Measurements from ENCODE around the gene EHBP1.
"Not testable (repeated sequence)": the region's sequence is repeated elsewhere in the genome, so short reads cannot be mapped to it uniquely, and the experiment has no call there.

Gene EHBP1

GRCh38 chr2:62736899-62737559 is 31.5 kb downstream of the EHBP1 start:
- no peak for DNase-seq (ENCODE audit: low spot score)

- DNase-seq (ENCODE audit: low spot score): no peak
Measured at GRCh38 chr2:62738981-62739936, 33.7 kb downstream of the EHBP1 start.

GRCh38 chr2:62740221-62740620 is 34.7 kb downstream of the EHBP1 start:
- DNase-seq (ENCODE audit: low spot score): no peak

DNA sequence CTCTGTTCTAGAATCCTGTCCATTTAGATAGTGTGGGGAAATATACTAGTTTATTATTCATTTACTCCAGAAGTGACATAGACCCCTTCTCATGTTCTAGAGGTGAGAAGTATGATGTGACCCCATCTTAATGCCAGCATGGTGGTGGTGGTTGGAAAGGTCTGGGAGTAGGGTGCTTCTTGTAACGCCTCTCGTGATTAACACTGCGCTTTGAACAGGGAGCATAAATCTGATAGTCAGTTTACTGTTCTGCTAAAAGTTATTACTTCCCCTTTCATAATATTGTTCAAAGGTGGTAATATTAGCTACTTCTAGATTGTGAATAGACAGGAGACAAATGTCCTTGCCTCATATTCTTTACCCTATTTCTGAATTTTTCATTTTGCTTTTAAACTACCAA is 35.6 kb downstream of the EHBP1 start:
- DNase-seq (ENCODE audit: low spot score): no peak

DNA sequence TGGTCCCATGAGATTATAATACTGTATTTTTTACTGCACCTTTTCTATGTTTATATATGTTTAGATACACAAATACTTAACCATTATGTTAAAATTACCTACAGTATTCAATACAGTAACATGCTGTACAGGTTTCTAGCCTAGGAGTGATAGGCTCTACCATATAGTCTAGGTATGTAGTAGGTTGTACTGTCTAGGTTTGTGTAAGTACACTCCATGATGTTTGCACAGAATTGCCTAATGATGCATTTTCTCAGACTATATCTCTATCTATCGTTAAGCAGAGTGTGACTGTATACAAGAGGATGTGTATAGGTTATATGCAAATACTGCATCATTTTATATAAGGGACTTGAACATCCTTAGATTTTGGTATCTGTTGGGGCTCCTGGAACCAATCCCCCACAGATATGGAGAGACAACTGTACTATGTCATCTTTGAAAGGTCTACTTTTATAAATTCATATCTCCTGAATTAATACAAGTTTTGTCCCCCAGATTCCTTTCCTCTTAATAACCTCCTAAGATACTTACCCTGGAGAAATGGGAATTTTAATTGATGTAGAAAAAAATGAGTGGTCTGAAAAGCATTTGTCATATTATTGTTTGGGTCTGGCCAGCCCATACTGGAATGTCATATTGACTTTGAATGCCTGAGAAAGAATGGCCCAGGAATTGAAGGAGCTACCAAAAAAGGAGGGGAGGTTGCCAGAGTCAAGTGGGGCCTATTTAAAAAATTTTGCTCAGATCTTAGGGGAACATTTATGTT is 36.6 kb downstream of the EHBP1 start:
- DNase-seq (ENCODE audit: low spot score): no peak

DNA sequence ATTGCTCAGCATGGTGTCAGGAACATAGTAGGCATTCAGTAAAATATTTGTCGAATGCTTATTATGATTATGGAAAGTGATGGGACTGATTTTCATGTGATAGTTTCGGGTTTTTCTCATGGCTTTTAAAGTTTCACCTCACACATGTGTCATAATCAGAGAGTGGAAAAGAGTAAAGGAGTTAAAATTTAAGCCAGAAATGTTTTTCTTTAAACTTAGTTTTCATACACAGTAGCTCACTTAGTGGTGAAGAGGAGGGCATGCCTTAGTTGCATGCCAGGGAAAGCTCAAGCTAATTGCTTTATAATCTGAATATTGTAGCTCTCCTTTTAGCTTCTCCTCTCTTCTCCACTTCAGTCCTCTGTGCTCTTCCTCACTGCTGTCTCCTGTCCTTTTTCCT is 38.0 kb downstream of the EHBP1 start:
- no peak for DNase-seq (ENCODE audit: low spot score)

GRCh38 chr2:62744603-62745002 is 39.1 kb downstream of the EHBP1 start:
- no peak for DNase-seq (ENCODE audit: low spot score)

DNA sequence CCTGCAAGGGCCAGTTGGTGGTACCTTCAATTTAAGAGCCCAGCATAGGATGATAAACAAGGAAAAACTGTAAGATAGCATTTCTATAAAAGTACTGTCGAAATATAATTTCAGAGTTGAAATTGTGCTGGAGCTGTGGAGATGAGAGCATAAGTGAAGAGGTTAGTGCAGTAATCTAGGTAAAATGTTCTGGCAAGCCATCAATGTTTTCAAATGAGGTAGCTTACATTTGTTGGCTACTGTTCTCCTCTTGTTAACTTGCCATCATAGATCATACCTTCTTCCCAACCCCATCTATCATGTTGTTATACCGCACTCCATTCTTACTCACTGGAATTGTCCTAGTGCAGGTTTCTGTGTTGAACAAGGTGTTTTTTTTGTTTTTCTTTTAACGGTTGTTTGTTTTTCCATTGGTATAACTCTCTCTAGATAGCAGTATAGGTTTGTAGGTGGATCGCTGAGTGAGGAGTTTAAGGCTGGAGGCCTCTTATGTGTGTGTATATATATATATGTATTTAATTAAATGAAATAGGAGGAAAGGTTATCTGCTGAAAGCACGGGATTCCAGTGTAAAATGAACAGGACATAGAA is 40.5 kb downstream of the EHBP1 start:
- no peak for DNase-seq (ENCODE audit: low spot score)

DNA sequence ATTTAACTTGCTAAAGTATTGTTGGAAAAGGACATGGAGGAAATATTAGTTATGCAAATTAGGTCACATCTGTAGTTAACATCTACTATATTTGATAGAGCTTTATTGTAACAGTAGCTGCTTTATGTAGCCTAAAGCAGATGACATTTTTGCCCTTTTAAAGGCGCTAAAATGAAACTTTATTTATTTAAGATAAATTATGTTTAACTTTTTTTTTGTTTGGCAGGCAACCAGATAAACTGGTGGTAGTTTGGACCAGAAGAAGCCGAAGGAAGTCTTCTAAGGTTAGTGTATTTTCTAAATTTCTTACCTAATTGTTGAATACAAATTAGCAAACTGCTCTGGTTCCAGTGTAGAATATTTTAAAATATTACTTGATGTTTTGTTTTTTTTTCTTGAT is 41.7 kb downstream of the EHBP1 start:
- no peak for DNase-seq (ENCODE audit: low spot score)

- DNase-seq (ENCODE audit: low spot score): no peak
Measured at GRCh38 chr2:62747876-62748275, 42.4 kb downstream of the EHBP1 start.

GRCh38 chr2:62749111-62749510 is 43.6 kb downstream of the EHBP1 start:
- not testable (repeated sequence) for DNase-seq (ENCODE audit: low spot score)

GRCh38 chr2:62757029-62757428 is 51.5 kb downstream of the EHBP1 start:
- DNase-seq (ENCODE audit: low spot score): no peak

GRCh38 chr2:62760026-62760425 is 54.5 kb downstream of the EHBP1 start:
- no peak for DNase-seq (ENCODE audit: low spot score)

- DNase-seq (ENCODE audit: low spot score): no peak
Measured at GRCh38 chr2:62760555-62760954, 55.0 kb downstream of the EHBP1 start.

- DNase-seq (ENCODE audit: low spot score): no peak
Measured at GRCh38 chr2:62765619-62766376, 60.3 kb downstream of the EHBP1 start.

- no peak for DNase-seq (ENCODE audit: low spot score)
Measured at GRCh38 chr2:62768615-62769014, 63.1 kb downstream of the EHBP1 start.

- DNase-seq (ENCODE audit: low spot score): no peak
Measured at GRCh38 chr2:62770629-62771028, 65.1 kb downstream of the EHBP1 start.

DNA sequence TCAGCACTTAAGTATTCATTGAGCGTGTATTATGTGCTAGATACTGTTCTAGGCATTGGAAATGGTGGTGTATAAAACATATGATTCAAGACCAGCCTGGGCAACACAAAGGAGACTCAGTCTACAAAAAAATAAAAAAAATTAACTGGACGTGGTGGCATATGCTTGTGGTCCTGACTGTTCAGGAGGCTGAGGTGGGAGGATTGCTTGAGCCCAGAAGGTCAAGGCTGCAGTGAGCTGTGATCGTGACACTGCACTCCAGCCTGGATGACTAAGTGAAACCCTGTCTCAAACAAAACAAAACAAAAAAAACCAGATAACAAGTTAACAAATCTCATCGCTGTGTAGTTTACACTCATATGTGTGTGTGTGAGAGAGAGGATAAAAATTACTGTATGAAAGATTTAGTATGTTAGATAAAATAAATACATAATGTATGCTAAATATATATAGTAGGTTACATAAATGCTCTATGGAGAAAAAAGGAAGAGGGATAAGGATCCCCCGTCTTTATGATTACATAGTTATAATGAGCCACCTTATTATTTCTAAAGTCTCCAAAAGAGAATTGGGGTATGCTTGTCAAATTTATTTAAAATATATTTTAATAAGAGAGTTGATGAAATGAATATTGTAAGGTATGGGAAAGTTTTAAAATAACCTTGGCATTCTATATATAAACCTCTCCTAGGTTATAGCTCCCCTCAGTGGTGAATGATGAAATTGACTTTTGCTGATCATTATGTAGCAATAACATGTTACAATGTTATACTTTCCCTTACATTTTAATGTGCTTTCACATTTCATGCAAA is 69.2 kb downstream of the EHBP1 start:
- peak; percentile 70 for DNase-seq (ENCODE audit: low spot score)

DNA sequence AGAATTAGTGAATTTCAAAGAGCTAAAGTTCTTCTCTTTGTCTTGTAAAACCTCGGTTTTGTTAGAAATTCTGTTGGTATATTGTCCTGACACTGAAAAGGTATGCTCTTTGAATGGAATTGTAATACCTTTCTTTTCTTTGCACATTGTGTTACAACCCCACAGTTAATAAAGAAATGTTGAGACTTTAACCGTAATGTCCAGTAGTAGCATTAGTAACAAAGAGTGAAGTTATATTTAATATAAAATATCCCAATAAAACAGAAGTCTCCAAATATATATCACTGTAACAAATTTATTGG is 69.8 kb downstream of the EHBP1 start:
- DNase-seq (ENCODE audit: low spot score): no peak

DNA sequence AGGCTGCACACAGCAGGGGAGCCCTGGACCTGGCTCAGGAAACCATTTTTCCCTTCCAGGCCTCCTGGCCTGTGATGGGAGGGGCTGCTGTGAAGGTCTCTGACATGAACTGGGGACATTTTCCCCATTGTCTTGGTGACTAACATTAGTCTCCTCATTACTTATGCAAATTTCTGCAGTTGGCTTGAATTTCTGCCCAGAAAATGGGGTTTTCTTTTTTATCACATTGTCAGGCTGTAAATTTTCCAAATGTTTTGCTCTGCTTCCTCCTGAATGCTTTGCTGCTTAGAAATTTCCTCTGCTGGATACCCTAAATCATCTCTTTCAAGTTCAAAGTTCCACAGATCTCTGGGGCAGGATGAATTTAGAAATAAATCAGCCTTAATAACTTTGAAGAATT is 78.2 kb downstream of the EHBP1 start:
- DNase-seq (ENCODE audit: low spot score): no peak

GRCh38 chr2:62784341-62784740 is 78.8 kb downstream of the EHBP1 start:
- DNase-seq (ENCODE audit: low spot score): no peak

Measured in cerebellar cortex (tissue), 1 donor.